UCSD-AML1 (cell line): ENCODE data around the gene AVL9.
"Not testable (repeated sequence)": the region's sequence is repeated elsewhere in the genome, so short reads cannot be mapped to it uniquely, and the experiment has no call there.

Experiments used
- DNase-seq: peaks from one replicate; lab custom pipeline; 2025; ENCODE audit not compliant: unreplicated experiment; lab: John Stamatoyannopoulos, UW

AVL9 gene

DNA sequence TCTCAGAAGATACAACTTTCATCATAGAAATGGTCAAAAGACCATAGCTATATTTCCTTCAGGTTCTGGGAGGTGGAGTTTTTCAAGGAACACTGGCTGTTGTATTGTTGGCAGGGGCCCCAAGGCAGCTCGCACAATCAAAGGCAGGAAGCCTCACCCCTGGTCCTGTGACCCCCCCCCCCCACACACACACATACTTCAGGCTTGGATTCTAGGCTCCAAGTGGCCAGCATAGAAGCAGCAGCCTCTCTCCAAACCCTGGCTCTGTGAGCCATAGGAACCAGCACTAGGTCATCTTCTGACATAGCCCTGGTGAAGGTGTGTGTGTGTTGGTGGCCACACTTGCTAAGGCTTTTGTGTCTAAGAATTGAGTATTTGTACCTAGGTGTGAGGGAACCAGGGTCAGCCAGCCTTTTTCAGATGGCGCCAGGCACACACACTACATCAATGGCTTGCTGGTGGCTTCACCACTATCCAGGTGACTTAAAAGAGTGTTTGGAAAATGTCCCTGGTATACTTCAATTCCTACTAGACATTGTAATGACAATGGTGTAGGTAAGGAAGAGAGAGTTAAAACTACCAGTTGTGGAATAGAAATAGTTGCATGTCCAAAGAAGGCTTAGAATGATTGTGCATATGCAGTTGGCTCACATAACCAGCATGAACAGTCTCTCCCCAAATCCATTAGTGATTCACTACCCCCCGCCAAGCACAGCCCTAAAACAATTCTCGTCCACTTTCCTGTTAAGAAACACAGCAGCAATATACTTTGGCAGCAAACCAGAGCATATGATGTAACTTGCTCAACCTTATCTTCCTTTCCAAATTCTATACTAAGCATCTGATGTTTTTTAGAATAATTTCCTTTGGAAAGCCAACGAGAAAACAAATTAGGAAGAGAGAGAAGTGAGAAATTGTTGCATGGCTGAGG is 91.3 kb downstream of the AVL9 start:
- no peak for DNase-seq

DNA sequence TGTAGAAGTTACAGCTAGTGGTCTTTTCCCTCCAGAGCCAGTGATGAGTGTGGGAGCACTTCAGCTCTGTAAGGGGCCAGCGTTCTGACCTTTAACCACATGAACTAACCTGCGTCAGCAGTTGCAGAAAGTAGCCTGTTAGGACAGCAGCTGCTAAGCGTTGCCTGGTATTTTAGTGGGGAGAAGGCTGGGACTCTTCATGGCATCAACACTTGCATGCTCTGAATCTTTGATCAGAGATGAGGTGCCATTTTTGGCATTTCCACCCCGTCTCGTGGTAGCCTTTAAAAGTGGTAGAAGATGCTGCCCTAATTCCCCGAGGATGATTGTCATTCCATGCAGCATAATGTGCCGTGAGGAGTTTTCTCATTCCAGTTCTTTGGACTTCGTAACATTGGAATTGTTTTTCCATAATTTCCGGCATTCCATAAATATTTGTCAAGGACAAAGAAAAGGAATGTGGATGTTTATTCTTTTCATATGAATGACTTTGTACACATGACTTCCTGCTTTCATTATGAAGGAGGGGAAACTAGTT is 92.2 kb downstream of the AVL9 start:
- DNase-seq = no peak

DNA sequence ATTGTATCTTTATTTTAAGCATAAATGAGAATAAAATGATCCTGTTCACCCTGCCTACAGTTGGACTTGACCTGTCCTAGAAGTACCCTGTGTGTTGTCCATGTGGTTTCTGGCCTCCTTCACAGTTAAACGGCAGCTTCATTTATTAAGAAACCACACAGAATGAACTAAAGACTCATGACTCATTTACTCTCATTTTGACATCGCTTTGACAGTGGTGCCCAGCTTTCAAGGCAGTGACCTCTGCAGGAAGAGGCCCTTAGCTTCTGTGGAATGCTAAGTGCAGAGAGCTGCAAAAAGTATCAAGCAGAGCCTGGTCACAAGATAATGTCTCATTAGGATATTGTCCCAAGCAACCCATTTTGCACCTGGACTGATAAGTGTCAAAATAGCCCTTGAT is 93.4 kb downstream of the AVL9 start:
- no peak for DNase-seq

DNA sequence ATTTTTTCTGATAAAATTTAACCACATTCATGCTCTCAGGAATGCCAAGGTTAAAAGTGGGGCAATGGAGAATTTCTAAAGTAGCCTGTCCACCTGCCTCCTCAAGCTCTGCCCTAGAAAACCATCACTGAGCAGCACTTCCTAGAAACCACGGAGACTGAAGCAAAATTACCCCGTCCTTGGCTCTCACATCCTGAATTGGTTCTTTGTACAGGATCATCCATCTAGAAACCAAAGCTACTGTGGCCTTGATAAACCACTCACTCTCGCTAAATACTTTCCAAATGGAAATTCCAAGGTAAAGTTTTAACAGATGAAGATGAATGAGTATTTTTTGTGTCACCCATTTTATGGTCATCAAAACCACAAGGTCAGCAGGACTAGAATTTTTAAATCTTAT is 96.6 kb downstream of the AVL9 start:
- DNase-seq = no peak

DNA sequence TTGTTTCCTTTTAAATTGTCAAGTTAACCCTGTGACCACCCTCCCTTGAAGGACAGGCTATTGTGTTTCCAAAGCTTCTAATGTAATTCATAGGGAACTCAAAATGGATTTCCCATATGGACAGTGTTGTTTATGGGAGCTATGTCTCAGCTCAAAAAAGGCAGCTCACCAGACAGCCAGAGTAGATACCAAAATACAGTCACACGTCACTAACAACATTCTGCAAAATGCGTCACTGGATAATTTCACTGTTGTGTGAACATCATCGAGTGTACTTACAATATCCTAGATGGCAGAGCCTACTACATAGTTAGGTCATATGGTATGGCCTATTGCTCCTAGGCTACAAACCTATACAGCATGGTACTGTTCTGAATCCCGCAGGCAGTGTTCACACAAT is 97.4 kb downstream of the AVL9 start:
- no peak for DNase-seq

GRCh38 chr7:32594965-32595490 is 99.7 kb downstream of the AVL9 start:
- DNase-seq = no peak

DNA sequence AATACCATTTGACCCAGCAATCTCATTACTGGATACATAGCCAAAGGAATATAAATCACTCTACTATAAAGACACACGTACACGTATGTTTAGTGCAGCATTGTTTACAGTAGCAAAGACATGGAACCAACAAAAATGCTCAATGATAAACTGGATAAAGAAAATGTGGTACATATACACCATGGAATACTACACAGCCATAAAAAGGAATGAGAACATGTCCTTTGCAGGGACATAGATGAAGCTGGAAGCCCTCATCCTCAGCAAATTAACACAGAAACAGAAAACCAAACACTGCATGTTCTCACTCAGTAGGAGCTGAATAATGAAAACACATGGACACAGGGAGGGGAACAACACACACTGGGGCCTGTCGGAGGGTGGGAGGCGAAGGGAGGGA is 105.9 kb downstream of the AVL9 start:
- not testable (repeated sequence) for DNase-seq

DNA sequence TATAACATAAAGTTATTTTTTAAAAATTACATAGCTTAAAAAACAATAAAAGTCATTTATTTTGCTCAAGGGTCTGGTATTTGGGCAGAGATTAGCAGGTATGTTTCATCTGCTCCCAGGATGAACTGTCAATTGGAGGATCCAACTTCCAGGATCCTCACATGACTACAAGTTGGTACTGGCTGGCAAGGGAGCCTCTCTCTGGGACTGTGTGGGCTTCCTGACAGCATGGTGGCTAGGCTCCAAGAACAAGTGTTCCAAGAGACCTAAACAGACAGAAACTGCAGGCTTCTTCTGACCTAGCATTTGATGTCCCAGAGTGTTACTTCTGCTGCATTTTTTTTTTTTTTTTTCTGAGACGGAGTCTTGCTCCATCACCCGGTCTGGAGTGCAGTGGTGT is 107.2 kb downstream of the AVL9 start:
- DNase-seq = no peak

- DNase-seq = not testable (repeated sequence)
Observed at GRCh38 chr7:32603492-32603891, 108.2 kb downstream of the AVL9 start.

DNA sequence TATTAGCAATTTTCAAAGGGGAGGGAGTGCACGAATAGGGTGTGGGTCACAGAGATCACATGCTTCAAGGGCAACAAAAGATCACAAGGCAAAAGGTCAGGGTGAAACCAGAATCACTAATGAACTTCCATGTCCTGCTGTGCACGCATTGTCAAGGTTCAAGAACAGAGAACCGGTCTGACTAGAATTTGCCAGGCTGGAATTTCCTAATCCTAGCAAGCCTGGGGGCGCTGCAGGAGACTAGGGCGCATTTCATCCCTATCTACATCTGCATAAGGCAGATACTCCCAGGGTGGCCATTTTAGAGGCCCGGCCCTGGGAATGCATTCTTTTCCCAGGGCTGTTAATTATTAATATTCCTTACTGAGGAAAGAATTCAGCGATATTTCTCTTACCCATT is 108.8 kb downstream of the AVL9 start:
- not testable (repeated sequence) for DNase-seq

GRCh38 chr7:32605032-32605431 is 109.7 kb downstream of the AVL9 start:
- no peak for DNase-seq

DNA sequence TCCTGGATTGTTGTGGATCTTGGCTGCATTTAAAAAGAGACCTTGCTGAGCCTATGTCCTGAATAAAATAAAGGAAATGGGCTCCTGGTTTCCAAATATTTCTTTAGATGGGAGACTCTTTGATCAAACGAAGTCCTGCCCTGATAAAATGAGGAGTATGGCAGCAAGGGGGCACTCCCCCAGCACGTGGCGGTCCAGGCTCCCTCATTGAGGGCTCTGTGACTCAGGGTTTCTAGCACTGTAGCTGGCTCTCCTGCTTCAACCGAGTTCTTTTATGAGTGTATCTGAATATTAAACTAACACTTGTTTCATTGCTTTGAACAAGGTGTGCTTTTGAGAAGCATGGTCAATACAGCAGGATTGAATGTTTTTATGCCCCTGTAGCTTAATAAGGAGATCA is 114.2 kb downstream of the AVL9 start:
- DNase-seq = no peak

- no peak for DNase-seq
Observed at GRCh38 chr7:32611201-32612099, 116.2 kb downstream of the AVL9 start.

DNA sequence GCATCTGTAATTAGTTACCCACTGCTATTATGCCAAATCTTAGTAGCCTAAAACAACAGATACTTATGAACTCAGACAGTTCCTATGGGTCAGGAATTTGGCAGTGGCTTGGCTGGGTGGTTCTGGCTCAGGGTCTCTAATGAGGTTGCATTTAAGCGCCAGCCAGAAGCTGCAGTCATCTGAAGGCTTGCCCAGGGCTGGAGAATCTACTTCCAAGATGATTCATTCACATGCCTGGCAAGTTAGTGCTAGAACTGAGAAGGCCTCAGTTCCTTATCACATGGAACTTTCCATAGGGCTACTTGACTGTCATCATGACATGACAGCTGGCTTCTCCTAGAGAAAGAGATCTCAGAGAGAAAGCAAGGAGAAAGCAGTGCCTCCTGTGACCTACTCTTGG is 121.3 kb downstream of the AVL9 start:
- DNase-seq = no peak

- DNase-seq = no peak
Observed at GRCh38 chr7:32618470-32618869, 123.2 kb downstream of the AVL9 start.

DNA sequence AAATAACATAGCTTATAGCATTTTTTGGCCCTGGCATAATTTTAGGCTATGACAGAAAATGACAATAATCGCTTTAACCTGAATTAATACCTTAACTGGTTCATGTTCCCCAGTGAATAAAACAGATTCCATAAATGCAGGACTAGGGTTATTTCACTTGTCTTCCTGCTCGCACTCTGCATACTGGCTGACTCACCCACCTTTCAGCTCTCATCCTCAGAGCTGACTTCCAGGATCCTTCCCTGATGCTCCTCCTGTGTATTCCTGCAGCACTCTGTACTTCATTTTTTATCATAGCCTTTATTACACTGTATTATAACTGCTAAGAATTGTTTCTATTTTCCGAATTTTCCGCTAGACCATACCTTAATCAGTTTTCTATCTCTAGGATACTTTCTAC is 123.7 kb downstream of the AVL9 start:
- DNase-seq = no peak

GRCh38 chr7:32619416-32619815 is 124.1 kb downstream of the AVL9 start:
- not testable (repeated sequence) for DNase-seq

- DNase-seq = no peak
Observed at GRCh38 chr7:32631021-32631420, 135.7 kb downstream of the AVL9 start.

- DNase-seq = not testable (repeated sequence)
Observed at GRCh38 chr7:32631590-32632497, 136.6 kb downstream of the AVL9 start.

- not testable (repeated sequence) for DNase-seq
Observed at GRCh38 chr7:32633446-32633845, 138.2 kb downstream of the AVL9 start.
